Pancreas (tissue), 10 donors: Measurements from ENCODE around the gene OCEL1. TPM values are rescaled to one million over a fixed set of nuclear protein-coding genes. Genes with fewer than 3 reads are reported as not detected.
"Not testable (repeated sequence)": the region's sequence is repeated elsewhere in the genome, so short reads cannot be mapped to it uniquely, and the experiment has no call there.

Experiments
- ATAC-seq, 4 donors: fragments of 200-7000 bp; cut with Tn5 transposase; one replicate each; pipeline versions ENCODE4 v1.8.0 to v1.9.1; 2020; ENCODE audit warnings: mild to moderate bottlenecking in 4 of 4, moderate library complexity in 4 of 4
- DNase-seq, 6 donors: peaks; one replicate each; pipeline ENCODE4 v3.0.0-alpha.2; 2020
- FAIRE-seq: peaks from 2 replicates; lab custom pipeline; 2012; peaks lifted over from hg19 to GRCh38; lab: Jason Lieb, UNC
- H3K27ac ChIP-seq, 4 donors: fragments of 200-600 bp; sonication (generic); 1 replicate in 3 of 4; 2 replicates in 1 of 4; pipeline versions ENCODE4 v1.5.0 to v1.8.0; 2020
- H3K27me3 ChIP-seq, 4 donors: fragments of 200-600 bp; one replicate each; pipeline ENCODE4 v1.8.0; 2021
- H3K36me3 ChIP-seq, 3 donors: fragments of 200-600 bp; sonication (generic) in 1 of 3; one replicate each; pipeline versions ENCODE4 v1.5.0 to v1.8.0; 2020 to 2021
- H3K4me1 ChIP-seq, 3 donors: fragments of 200-600 bp; one replicate each; pipeline ENCODE4 v1.8.0; 2021
- H3K4me3 ChIP-seq, 4 donors: fragments of 200-600 bp; sonication (generic) in 2 of 4; one replicate each; pipeline versions ENCODE4 v1.5.0 to v1.8.0; 2020 to 2021
- H3K9me3 ChIP-seq, 4 donors: fragments of 200-600 bp; one replicate each; pipeline ENCODE4 v1.8.0; 2021
- WGBS, 2 donors: extraction: QIAGEN DNeasy Blood & Tissue Kit; methylation state at CpG; one replicate each; pipeline ENCODE4 v1.1.7; 2013; 5-methylcytosine and 5-hydroxymethylcytosine counted together
- intact Hi-C, 3 donors: fragments of 100-400 bp; cut with DNase I; formaldehyde crosslinking; loops; one replicate each; pipeline versions ENCODE4 v1.11.1 to v1.14.2; 2022
- polyA plus RNA-seq, 2 donors: library from polyadenylated mRNA; stranded (reverse); fragments of 200-250 nt; gene quantifications; one replicate each; pipeline ENCODE4 v1.2.3, GENCODE V29; 2013
- total RNA-seq, 6 donors: library from RNA; stranded (reverse); fragmentation: NEBNext Ultra II Directional in 4 of 6; extraction: Animal tissue kit (Norgen Biotek cat#: 25700) in 4 of 6; gene quantifications; one replicate each; pipeline versions ENCODE4 v1.2.1 to v1.2.4, GENCODE V29; 2021 to 2023
- TF ChIP-seq, protein P1 (sequence below), 4 donors: fragments of 200-600 bp; sonication (generic) in 3 of 4; IDR thresholded peaks; one replicate each; pipeline versions ENCODE4 v1.5.0 to v1.8.0; 2021; ENCODE audit warnings: antibody characterized with exemption in 4 of 4
- donor health status: healthy with polysubstance abuse.
- donor health status: DM: no; HTN: no; CAD: no; lungs with moderate emphysema.
- donor health status: DM: no; HTN: no; CAD: no.
- donor health status: control.
- donor health status: control.
- donor health status: Bipolar disorder and iron deficiency.
- donor health status: DM: yes; HTN: yes; CAD: no.
- donor health status: DM: no; HTN: no; CAD: no.
- donor health status: DM: no; HTN: no; CAD: no.
- donor health status: DM: yes; HTN: yes; CAD: no.

OCEL1 gene
- total and polyA plus RNA-seq, 8 donors = 13.4 to 28.4 (median 18.1) TPM

- intact Hi-C loops = no loop called here
- TF ChIP-seq, protein P1, sequence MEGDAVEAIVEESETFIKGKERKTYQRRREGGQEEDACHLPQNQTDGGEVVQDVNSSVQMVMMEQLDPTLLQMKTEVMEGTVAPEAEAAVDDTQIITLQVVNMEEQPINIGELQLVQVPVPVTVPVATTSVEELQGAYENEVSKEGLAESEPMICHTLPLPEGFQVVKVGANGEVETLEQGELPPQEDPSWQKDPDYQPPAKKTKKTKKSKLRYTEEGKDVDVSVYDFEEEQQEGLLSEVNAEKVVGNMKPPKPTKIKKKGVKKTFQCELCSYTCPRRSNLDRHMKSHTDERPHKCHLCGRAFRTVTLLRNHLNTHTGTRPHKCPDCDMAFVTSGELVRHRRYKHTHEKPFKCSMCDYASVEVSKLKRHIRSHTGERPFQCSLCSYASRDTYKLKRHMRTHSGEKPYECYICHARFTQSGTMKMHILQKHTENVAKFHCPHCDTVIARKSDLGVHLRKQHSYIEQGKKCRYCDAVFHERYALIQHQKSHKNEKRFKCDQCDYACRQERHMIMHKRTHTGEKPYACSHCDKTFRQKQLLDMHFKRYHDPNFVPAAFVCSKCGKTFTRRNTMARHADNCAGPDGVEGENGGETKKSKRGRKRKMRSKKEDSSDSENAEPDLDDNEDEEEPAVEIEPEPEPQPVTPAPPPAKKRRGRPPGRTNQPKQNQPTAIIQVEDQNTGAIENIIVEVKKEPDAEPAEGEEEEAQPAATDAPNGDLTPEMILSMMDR (IDR thresholded peaks at IDR 0.05) = no peak
- Histone ChIP-seq H3K36me3 (no peaks in the 10 kb centered on the region), H3K4me1 (no peaks in the 10 kb centered on the region), H3K9me3 (no peaks in the 10 kb centered on the region), H3K4me3 (no peak overlapping the region), H3K27ac (no peak overlapping the region), H3K27me3 (no peaks in the 10 kb centered on the region)
- DNase-seq (no peak), FAIRE-seq (no peak), ATAC-seq (peak in 2 of 4 donors; percentile 37 to 69)
- WGBS, 2 donors = 86% methylated on average over 11 of the region's 11 CpGs
Observed at GRCh38 chr19:17183858-17184321, 42.1 kb upstream of the OCEL1 start.

GRCh38 chr19:17184371-17184841 is 41.6 kb upstream of the OCEL1 start:
- Histone ChIP-seq H3K36me3 (no peaks in the 10 kb centered on the region), H3K4me3 (no peak overlapping the region), H3K27me3 (no peaks in the 10 kb centered on the region), H3K4me1 (no peaks in the 10 kb centered on the region), H3K9me3 (no peaks in the 10 kb centered on the region), H3K27ac (no peak overlapping the region)
- WGBS, 2 donors = 94 to 95% methylated on average over 12 of the region's 12 CpGs
- FAIRE-seq (no peak), DNase-seq (no peak), ATAC-seq (peak in 3 of 4 donors; percentile 18 to 45 (median 44))
- TF ChIP-seq, protein P1 (IDR thresholded peaks at IDR 0.05) = no peak
- intact Hi-C loops = no loop called here

DNA sequence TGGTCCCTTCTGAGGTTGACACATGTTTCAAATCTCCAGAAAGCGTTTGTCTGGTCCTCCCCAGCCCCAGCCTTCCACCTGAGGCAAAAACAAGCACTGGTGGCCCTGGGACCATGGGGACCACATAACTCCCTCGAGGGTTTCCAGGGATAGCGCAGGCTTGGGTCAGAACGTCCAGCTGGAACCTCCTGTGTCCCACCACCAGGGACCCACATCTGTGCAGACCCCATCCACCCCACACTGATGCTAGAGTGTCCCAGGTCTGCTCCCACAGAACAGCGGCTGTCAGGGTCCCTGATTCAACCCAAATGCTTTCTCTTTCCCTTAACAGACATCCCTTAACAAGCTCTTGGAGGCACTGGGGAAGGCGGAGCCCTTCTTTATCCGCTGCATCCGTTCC is 40.4 kb upstream of the OCEL1 start:
- Histone ChIP-seq H3K4me3 (no peak overlapping the region), H3K36me3 (no peaks in the 10 kb centered on the region), H3K4me1 (no peaks in the 10 kb centered on the region), H3K9me3 (no peaks in the 10 kb centered on the region), H3K27ac (no peak overlapping the region), H3K27me3 (no peaks in the 10 kb centered on the region)
- ATAC-seq (no peak), DNase-seq (no peak), FAIRE-seq (no peak)
- WGBS, 2 donors = 86 to 97% methylated on average over 8 of the region's 8 CpGs
- intact Hi-C loops = no loop called here
- TF ChIP-seq, protein P1 (IDR thresholded peaks at IDR 0.05) = no peak

- H3K4me1 ChIP-seq, H3K4me3 ChIP-seq, H3K9me3 ChIP-seq, H3K27me3 ChIP-seq, H3K27ac ChIP-seq, intact Hi-C loops, FAIRE-seq, ATAC-seq, DNase-seq: not testable (repeated sequence)
- peaks cover 2 to 29% (median 14%) of the 10 kb centered on the region in 3 donors for H3K36me3 ChIP-seq
- 89 to 96% methylated on average over 6 of the region's 6 CpGs for WGBS, 2 donors
Observed at GRCh38 chr19:17191736-17192135, 34.3 kb upstream of the OCEL1 start.

GRCh38 chr19:17192751-17193150 is 33.3 kb upstream of the OCEL1 start:
- WGBS, 2 donors = 97 to 99% methylated on average over 24 to 26 of the region's 26 CpGs
- Histone ChIP-seq H3K4me3 (no peak overlapping the region), H3K27ac (no peak overlapping the region), H3K36me3 (peaks cover 2 to 29% (median 14%) of the 10 kb centered on the region in 3 donors), H3K9me3 (no peaks in the 10 kb centered on the region), H3K4me1 (no peaks in the 10 kb centered on the region), H3K27me3 (no peaks in the 10 kb centered on the region)
- TF ChIP-seq, protein P1 (IDR thresholded peaks at IDR 0.05) = no peak
- ATAC-seq = no peak
- intact Hi-C loops = no loop called here
- FAIRE-seq = no peak
- no peak for DNase-seq
